GM12878 (cell line): ENCODE data around the gene TMPRSS4. TPM values are rescaled to one million over a fixed set of nuclear protein-coding genes. Genes with fewer than 3 reads are reported as not detected.

Experiments
- ATAC-seq: fragments of 200-7000 bp; cut with Tn5 transposase; 3 replicates; pipeline ENCODE4 v1.9.1; 2020; ENCODE audit warnings: mild to moderate bottlenecking, moderate library complexity
- BruUV-seq: library from RNA; stranded (reverse); fragments of 400-500 nt; replicated peaks from 2 replicates; lab custom pipeline; 2021; lab: Mats Ljungman, UMichigan
- CTCF ChIA-PET: fragments of 300-600 bp; sonication (Branson Sonifier 250); formaldehyde crosslinking; extraction: SDS; loops from one replicate; lab custom pipeline; 2021; ENCODE audit warnings: inconsistent platforms; lab: Yijun Ruan, JAX
- POLR2A ChIA-PET: fragments of 350-600 bp; formaldehyde crosslinking; extraction: SDS; loops from one replicate; lab custom pipeline; 2021; ENCODE audit warnings: inconsistent platforms; lab: Charles Lee
- RAD21 ChIA-PET: fragments of 300-600 bp; sonication (Branson Sonifier 250); formaldehyde crosslinking; loops from one replicate; lab custom pipeline; 2023; ENCODE audit warnings: antibody characterized with exemption; ENCODE audit not compliant: unreplicated experiment; lab: Charles Lee
- SMC1A ChIA-PET: fragments of 300-600 bp; sonication (Branson Sonifier 250); formaldehyde crosslinking; loops from one replicate; lab custom pipeline; 2023; ENCODE audit not compliant: unreplicated experiment, uncharacterized antibody; lab: Charles Lee
- DNase-seq: peaks from one replicate; pipeline ENCODE4 v3.0.0-alpha.2; 2011; ENCODE audit warnings: low read depth, low spot score
- FAIRE-seq: peaks from 3 replicates; lab custom pipeline; 2011; peaks lifted over from hg19 to GRCh38; lab: Jason Lieb, UNC
- H2AFZ ChIP-seq: 2 replicates; pipeline ENCODE4 v1.6.0; 2011; ENCODE audit warnings: low read depth, low read length, control low read depth; ENCODE audit not compliant: control insufficient read depth
- H3K27ac ChIP-seq: 2 replicates; pipeline ENCODE4 v1.5.1; 2011; ENCODE audit warnings: control low read depth; ENCODE audit not compliant: control insufficient read depth, insufficient read depth
- H3K27me3 ChIP-seq, 2 experiments: replicated peaks in 1 of 2; 2 replicates each; pipeline versions ENCODE4 v1.6.0 to v1.6.1; 2011; ENCODE audit warnings: low read length in 1 of 2; ENCODE audit not compliant: control insufficient read depth in 2 of 2, insufficient read depth in 2 of 2
- H3K36me3 ChIP-seq, 2 experiments: 2 replicates each; pipeline ENCODE4 v1.5.1; 2011; ENCODE audit warnings: low read length in 1 of 2; ENCODE audit not compliant: control insufficient read depth in 2 of 2, insufficient read depth in 2 of 2
- H3K4me1 ChIP-seq: 2 replicates; pipeline ENCODE4 v1.6.1; 2011; ENCODE audit warnings: mild to moderate bottlenecking, low read length, moderate library complexity, mixed read lengths; ENCODE audit not compliant: control insufficient read depth, insufficient read depth
- H3K4me2 ChIP-seq: 2 replicates; pipeline ENCODE4 v1.6.0; 2011; ENCODE audit warnings: control low read depth; ENCODE audit not compliant: control insufficient read depth, insufficient read depth
- H3K4me3 ChIP-seq: fragments of 200-600 bp; sonication (generic); 2 replicates; pipeline ENCODE4 v1.5.1; 2016
- H3K79me2 ChIP-seq: 2 replicates; pipeline ENCODE4 v1.6.0; 2011; ENCODE audit warnings: low read length; ENCODE audit not compliant: control insufficient read depth, insufficient read depth
- H3K9ac ChIP-seq: 2 replicates; pipeline ENCODE4 v1.8.0; 2011; ENCODE audit warnings: low read length, control low read depth, mixed read lengths; ENCODE audit not compliant: control insufficient read depth, insufficient read depth
- H3K9me3 ChIP-seq: replicated peaks from 3 replicates; pipeline ENCODE4 v1.5.1; 2011; ENCODE audit warnings: mild to moderate bottlenecking, low read length; ENCODE audit not compliant: control insufficient read depth, insufficient read depth
- H4K20me1 ChIP-seq: 2 replicates; pipeline ENCODE4 v1.6.0; 2011; ENCODE audit not compliant: control insufficient read depth, insufficient read depth
- BMI1 ChIP-seq: fragments of 450-650 bp; IDR thresholded peaks from 2 replicates; pipeline ENCODE4 v1.6.1; 2016; ENCODE audit warnings: mild to moderate bottlenecking, moderate library complexity, borderline replicate concordance
- CEBPZ ChIP-seq: fragments of 150-350 bp; IDR thresholded peaks from 2 replicates; pipeline ENCODE4 v1.6.1; 2016; ENCODE audit warnings: low read depth, low read length
- HDGF ChIP-seq: fragments of 450-650 bp; IDR thresholded peaks from 2 replicates; pipeline ENCODE4 v1.6.1; 2016; ENCODE audit warnings: antibody characterized with exemption
- JUND ChIP-seq: IDR thresholded peaks from 2 replicates; pipeline ENCODE4 v1.6.1; 2012; ENCODE audit warnings: low read depth, mild to moderate bottlenecking, low read length, improper control_type of control experiment, moderate library complexity
- LARP7 ChIP-seq: fragments of 450-650 bp; IDR thresholded peaks from 2 replicates; pipeline ENCODE4 v1.6.1; 2017; ENCODE audit warnings: mild to moderate bottlenecking
- NR2F1 ChIP-seq: fragments of 450-650 bp; conservative IDR thresholded peaks from 2 replicates; pipeline ENCODE4 v1.6.1; 2017; ENCODE audit warnings: mild to moderate bottlenecking
- RFX5 ChIP-seq: IDR thresholded peaks from 2 replicates; pipeline ENCODE4 v1.6.1; 2011; ENCODE audit warnings: low read depth, low read length, improper control_type of control experiment
- STAT1 ChIP-seq: fragments of 450-650 bp; conservative IDR thresholded peaks from 2 replicates; pipeline ENCODE4 v1.6.1; 2014; ENCODE audit warnings: antibody characterized with exemption, mild to moderate bottlenecking
- ZBTB4 ChIP-seq: fragments of 450-650 bp; formaldehyde crosslinking; IDR thresholded peaks from 2 replicates; pipeline ENCODE4 v1.4.0; 2022; ENCODE audit warnings: mild to moderate bottlenecking, moderate library complexity
- WGBS: methylation state at CpG from one replicate; pipeline ENCODE4 v1.1.6; 2016; ENCODE audit warnings: low lambda C conversion rate; ENCODE audit not compliant: insufficient replicate concordance, insufficient coverage; ENCODE audit errors: missing lambda C conversion rate; 5-methylcytosine and 5-hydroxymethylcytosine counted together
- in situ Hi-C: fragments of 300-500 bp; cut with MboI; formaldehyde crosslinking; loops from 9 replicates; pipeline ENCODE4 v1.14.3; 2018; ENCODE audit warnings: mixed read lengths
- intact Hi-C: fragments of 100-400 bp; cut with micrococcal nuclease; formaldehyde crosslinking; loops from one replicate; pipeline ENCODE4 v1.14.2; 2022; ENCODE audit not compliant: unreplicated experiment
- polyA plus RNA-seq, 11 experiments: library from polyadenylated mRNA; depleted of rRNA in 4 of 11; unstranded in 6 of 11; stranded (reverse) in 5 of 11; fragments of >200 nt; fragmentation: Nextera tagmentation in 4 of 11; fragmentation: Illumina TruSeq in 1 of 11; extraction: Ambion mirVana in 4 of 11; extraction: Trizol in 1 of 11; gene quantifications; 1 replicate in 1 of 11; 2 replicates in 10 of 11; pipeline versions ENCODE4 v1.2.1 to v1.2.3, GENCODE V29; 2011 to 2016; ENCODE audit warnings: inconsistent platforms in 2 of 11, missing spikeins in 2 of 11, low read depth in 1 of 11
- total RNA-seq, 4 experiments: library from RNA; depleted of rRNA in 3 of 4; stranded (reverse); fragments of >200 nt in 3 of 4; fragmentation: Illumina TruSeq in 1 of 4; extraction: Trizol in 1 of 4; gene quantifications; 2 replicates each; pipeline versions ENCODE4 v1.2.1 to v1.2.3, GENCODE V29; 2013 to 2021
- TF ChIP-seq, protein P1 (sequence below), 3 experiments: IDR thresholded peaks in 2 of 3; conservative IDR thresholded peaks in 1 of 3; 2 replicates each; pipeline ENCODE4 v1.5.1; 2011; ENCODE audit warnings: low read depth in 3 of 3, low read length in 3 of 3, mild to moderate bottlenecking in 3 of 3, control low read depth in 2 of 3, moderate library complexity in 2 of 3, inconsistent platforms in 1 of 3, mixed read lengths in 1 of 3; ENCODE audit not compliant: control insufficient read depth in 2 of 3, insufficient read depth in 1 of 3; ENCODE audit errors: extremely low read depth in 1 of 3
- TF ChIP-seq, protein P2 (sequence below): fragments of 450-650 bp; IDR thresholded peaks from 2 replicates; pipeline ENCODE4 v1.6.1; 2017; ENCODE audit warnings: mild to moderate bottlenecking, moderate library complexity

TMPRSS4 gene
- total and polyA plus RNA-seq, 10 of the 15 experiments (the other 5 are each of a cell fraction or from before 2014, with no cell fraction given), result 0.14 to 0.26 TPM; not detected in 8

DNA sequence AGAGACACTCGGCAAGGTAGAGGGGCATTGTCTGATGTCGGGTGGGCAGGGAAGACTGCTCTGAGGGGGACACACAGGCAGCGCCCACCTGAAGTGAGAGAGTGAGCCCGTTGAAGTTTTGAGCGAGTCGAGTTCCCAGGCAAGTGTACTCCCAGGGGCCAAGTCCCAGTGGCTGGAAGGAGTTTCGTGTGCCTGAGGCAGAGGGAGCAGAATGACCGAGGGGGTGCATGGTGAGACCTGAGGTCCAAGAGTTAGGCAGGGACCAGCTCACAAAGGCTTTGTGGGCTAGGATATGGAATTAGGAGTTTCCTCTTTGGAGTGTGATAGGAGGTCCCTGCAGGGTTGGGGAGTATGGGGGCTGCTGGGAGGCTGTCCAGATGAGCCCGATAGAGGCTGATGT is 93.4 kb downstream of the TMPRSS4 start:
- intact Hi-C loops, result no loop called here
- no peak overlapping the region for H3K27ac ChIP-seq
- H3K4me3 ChIP-seq, result no peak overlapping the region
- no peak for DNase-seq
- H3K36me3 ChIP-seq, result no peaks in the 10 kb centered on the region
- in situ Hi-C loops, result no loop called here
- no peaks in the 10 kb centered on the region for H3K4me1 ChIP-seq
- H3K9ac ChIP-seq, result no peak overlapping the region
- no peak overlapping the region for H2AFZ ChIP-seq
- WGBS, result 19% methylated on average over 9 of the region's 9 CpGs
- H3K27me3 ChIP-seq, result peaks cover 0 to 3% of the 10 kb centered on the region in 2 experiments; a peak in 2 of 4 replicates
- ChIA-PET POLR2A (no interaction called here), CTCF (interaction anchor here (1.1 to 4.2 kb wide), 14 partner anchors 11 to 354 kb away, joined by 3 to 85 read pairs (median 5); partner anchors contain the start of gene CD3E), SMC1A (interaction anchor here (1.1 to 4.3 kb wide), 7 partner anchors 11 to 362 kb away, joined by 3 to 49 read pairs (median 3); no protein-coding TSS in a partner anchor), RAD21 (interaction anchor here (1.1 to 3.8 kb wide), 4 partner anchors 19 to 223 kb away, joined by 4 to 52 read pairs (median 4); no protein-coding TSS in a partner anchor)
- no peak for ATAC-seq
- H3K9me3 ChIP-seq, result no peaks in the 10 kb centered on the region
- BruUV-seq, result no TSS peak
- H4K20me1 ChIP-seq, result no peaks in the 10 kb centered on the region
- no peak for FAIRE-seq
- H3K79me2 ChIP-seq, result no peaks in the 10 kb centered on the region
- H3K4me2 ChIP-seq, result no peak overlapping the region
- TF ChIP-seq HDGF, result no peak
- no peak for TF ChIP-seq BMI1
- no peak for TF ChIP-seq STAT1
- TF ChIP-seq, protein P1, sequence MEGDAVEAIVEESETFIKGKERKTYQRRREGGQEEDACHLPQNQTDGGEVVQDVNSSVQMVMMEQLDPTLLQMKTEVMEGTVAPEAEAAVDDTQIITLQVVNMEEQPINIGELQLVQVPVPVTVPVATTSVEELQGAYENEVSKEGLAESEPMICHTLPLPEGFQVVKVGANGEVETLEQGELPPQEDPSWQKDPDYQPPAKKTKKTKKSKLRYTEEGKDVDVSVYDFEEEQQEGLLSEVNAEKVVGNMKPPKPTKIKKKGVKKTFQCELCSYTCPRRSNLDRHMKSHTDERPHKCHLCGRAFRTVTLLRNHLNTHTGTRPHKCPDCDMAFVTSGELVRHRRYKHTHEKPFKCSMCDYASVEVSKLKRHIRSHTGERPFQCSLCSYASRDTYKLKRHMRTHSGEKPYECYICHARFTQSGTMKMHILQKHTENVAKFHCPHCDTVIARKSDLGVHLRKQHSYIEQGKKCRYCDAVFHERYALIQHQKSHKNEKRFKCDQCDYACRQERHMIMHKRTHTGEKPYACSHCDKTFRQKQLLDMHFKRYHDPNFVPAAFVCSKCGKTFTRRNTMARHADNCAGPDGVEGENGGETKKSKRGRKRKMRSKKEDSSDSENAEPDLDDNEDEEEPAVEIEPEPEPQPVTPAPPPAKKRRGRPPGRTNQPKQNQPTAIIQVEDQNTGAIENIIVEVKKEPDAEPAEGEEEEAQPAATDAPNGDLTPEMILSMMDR (IDR thresholded peaks at IDR 0.05 in 2 of 3, conservative IDR thresholded peaks at IDR 0.05 in 1 of 3; ENCODE audit: control insufficient read depth in 2 of 3, extremely low read depth in 1 of 3, insufficient read depth in 1 of 3, low read depth in 3 of 3, low read length in 3 of 3), result no peak
- TF ChIP-seq NR2F1, result no peak
- TF ChIP-seq LARP7, result no peak
- TF ChIP-seq, protein P2, sequence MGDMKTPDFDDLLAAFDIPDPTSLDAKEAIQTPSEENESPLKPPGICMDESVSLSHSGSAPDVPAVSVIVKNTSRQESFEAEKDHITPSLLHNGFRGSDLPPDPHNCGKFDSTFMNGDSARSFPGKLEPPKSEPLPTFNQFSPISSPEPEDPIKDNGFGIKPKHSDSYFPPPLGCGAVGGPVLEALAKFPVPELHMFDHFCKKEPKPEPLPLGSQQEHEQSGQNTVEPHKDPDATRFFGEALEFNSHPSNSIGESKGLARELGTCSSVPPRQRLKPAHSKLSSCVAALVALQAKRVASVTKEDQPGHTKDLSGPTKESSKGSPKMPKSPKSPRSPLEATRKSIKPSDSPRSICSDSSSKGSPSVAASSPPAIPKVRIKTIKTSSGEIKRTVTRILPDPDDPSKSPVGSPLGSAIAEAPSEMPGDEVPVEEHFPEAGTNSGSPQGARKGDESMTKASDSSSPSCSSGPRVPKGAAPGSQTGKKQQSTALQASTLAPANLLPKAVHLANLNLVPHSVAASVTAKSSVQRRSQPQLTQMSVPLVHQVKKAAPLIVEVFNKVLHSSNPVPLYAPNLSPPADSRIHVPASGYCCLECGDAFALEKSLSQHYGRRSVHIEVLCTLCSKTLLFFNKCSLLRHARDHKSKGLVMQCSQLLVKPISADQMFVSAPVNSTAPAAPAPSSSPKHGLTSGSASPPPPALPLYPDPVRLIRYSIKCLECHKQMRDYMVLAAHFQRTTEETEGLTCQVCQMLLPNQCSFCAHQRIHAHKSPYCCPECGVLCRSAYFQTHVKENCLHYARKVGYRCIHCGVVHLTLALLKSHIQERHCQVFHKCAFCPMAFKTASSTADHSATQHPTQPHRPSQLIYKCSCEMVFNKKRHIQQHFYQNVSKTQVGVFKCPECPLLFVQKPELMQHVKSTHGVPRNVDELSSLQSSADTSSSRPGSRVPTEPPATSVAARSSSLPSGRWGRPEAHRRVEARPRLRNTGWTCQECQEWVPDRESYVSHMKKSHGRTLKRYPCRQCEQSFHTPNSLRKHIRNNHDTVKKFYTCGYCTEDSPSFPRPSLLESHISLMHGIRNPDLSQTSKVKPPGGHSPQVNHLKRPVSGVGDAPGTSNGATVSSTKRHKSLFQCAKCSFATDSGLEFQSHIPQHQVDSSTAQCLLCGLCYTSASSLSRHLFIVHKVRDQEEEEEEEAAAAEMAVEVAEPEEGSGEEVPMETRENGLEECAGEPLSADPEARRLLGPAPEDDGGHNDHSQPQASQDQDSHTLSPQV, result no peak
- TF ChIP-seq RFX5, result no peak
- TF ChIP-seq ZBTB4 (CRISPR knock-in tag), result no peak
- TF ChIP-seq JUND, result no peak
- no peak for TF ChIP-seq CEBPZ
